ENCODE measurements around the gene UBE2Z. TPM values are rescaled to one million over a fixed set of nuclear protein-coding genes. Genes with fewer than 3 reads are reported as not detected.

The UBE2Z gene
- total and polyA plus RNA-seq, 2 of the 13 experiments (the other 11 are each of a cell fraction or from before 2014, with no cell fraction given): 63.2 to 122 TPM

- TF ChIP-seq NFYB (CRISPR knock-in tag; IDR thresholded peaks at IDR 0.05) (peak; percentile 53; the same call in 1 of the 2 replicates), ZNF883 (CRISPR knock-in tag; IDR thresholded peaks at IDR 0.05; ENCODE audit: not compliant biosample characterization) (no peak), KLF16 (CRISPR knock-in tag; IDR thresholded peaks at IDR 0.05) (peak in 1 of 2 experiments; percentile 65; a peak in 1 of 4 replicates), TMF1 (CRISPR knock-in tag; IDR thresholded peaks at IDR 0.05; ENCODE audit: low read depth) (peak; percentile 75), SYNCRIP (IDR thresholded peaks at IDR 0.05; ENCODE audit: insufficient read depth, low read depth, low read length) (no peak), CBFB (CRISPR knock-in tag; IDR thresholded peaks at IDR 0.05) (no peak), ZNF841 (CRISPR knock-in tag; IDR thresholded peaks at IDR 0.05; ENCODE audit: borderline replicate concordance) (no peak), ZFP37 (CRISPR knock-in tag; IDR thresholded peaks at IDR 0.05; ENCODE audit: borderline replicate concordance) (no peak), ZSCAN29 (CRISPR knock-in tag; conservative IDR thresholded peaks at IDR 0.05) (no peak), NFIC (IDR thresholded peaks at IDR 0.05; ENCODE audit: low read length) (no peak), PREB (CRISPR knock-in tag; IDR thresholded peaks at IDR 0.05) (no peak), FOSL2 (CRISPR knock-in tag; IDR thresholded peaks at IDR 0.05) (peak; percentile 92), TEAD3 (CRISPR knock-in tag; optimal IDR thresholded peaks at IDR 0.05; ENCODE audit: borderline replicate concordance) (peak; percentile 93), SALL2 (CRISPR knock-in tag; IDR thresholded peaks at IDR 0.05) (peak; percentile 82), ZNF224 (CRISPR knock-in tag; IDR thresholded peaks at IDR 0.05) (peak; percentile 11; the same call in 1 of the 2 replicates), ZNF296 (CRISPR knock-in tag; conservative IDR thresholded peaks at IDR 0.05) (no peak), FOXO1 (CRISPR knock-in tag; IDR thresholded peaks at IDR 0.05) (no peak; the same call in 1 of the 2 replicates), ZNF180 (CRISPR knock-in tag; IDR thresholded peaks at IDR 0.05; ENCODE audit: borderline replicate concordance, low read depth) (no peak), THAP8 (CRISPR knock-in tag; IDR thresholded peaks at IDR 0.05; ENCODE audit: borderline replicate concordance) (no peak), GABPA (IDR thresholded peaks at IDR 0.05; ENCODE audit: low read depth, low read length) (no peak), GABPA (CRISPR knock-in tag; IDR thresholded peaks at IDR 0.05; ENCODE audit: low read depth) (peak; percentile 63; the same call in 1 of the 2 replicates), ZNF576 (CRISPR knock-in tag; IDR thresholded peaks at IDR 0.05) (no peak)
- TF ChIP-seq, protein P1, sequence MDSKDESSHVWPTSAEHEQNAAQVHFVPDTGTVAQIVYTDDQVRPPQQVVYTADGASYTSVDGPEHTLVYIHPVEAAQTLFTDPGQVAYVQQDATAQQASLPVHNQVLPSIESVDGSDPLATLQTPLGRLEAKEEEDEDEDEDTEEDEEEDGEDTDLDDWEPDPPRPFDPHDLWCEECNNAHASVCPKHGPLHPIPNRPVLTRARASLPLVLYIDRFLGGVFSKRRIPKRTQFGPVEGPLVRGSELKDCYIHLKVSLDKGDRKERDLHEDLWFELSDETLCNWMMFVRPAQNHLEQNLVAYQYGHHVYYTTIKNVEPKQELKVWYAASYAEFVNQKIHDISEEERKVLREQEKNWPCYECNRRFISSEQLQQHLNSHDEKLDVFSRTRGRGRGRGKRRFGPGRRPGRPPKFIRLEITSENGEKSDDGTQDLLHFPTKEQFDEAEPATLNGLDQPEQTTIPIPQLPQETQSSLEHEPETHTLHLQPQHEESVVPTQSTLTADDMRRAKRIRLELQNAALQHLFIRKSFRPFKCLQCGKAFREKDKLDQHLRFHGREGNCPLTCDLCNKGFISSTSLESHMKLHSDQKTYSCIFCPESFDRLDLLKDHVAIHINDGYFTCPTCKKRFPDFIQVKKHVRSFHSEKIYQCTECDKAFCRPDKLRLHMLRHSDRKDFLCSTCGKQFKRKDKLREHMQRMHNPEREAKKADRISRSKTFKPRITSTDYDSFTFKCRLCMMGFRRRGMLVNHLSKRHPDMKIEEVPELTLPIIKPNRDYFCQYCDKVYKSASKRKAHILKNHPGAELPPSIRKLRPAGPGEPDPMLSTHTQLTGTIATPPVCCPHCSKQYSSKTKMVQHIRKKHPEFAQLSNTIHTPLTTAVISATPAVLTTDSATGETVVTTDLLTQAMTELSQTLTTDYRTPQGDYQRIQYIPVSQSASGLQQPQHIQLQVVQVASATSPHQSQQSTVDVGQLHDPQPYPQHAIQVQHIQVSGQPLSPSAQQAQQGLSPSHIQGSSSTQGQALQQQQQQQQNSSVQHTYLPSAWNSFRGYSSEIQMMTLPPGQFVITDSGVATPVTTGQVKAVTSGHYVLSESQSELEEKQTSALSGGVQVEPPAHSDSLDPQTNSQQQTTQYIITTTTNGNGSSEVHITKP (CRISPR knock-in tag; IDR thresholded peaks at IDR 0.05; ENCODE audit: low read depth): peak; percentile 57; the same call in 1 of the 2 replicates
- TF ChIP-seq, protein P2, sequence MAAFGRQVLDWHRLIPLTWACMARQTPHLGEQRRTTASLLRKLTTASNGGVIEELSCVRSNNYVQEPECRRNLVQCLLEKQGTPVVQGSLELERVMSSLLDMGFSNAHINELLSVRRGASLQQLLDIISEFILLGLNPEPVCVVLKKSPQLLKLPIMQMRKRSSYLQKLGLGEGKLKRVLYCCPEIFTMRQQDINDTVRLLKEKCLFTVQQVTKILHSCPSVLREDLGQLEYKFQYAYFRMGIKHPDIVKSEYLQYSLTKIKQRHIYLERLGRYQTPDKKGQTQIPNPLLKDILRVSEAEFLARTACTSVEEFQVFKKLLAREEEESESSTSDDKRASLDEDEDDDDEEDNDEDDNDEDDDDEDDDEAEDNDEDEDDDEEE (CRISPR knock-in tag; IDR thresholded peaks at IDR 0.05): no peak
Observed at GRCh38 chr17:48970865-48971687, 62.9 kb downstream of the UBE2Z start (continued).

Data from HepG2 (cell line).